Adrenal gland (tissue), 12 donors: Measurements from ENCODE around the gene KCNT2. TPM values are rescaled to one million over a fixed set of nuclear protein-coding genes. Genes with fewer than 3 reads are reported as not detected.
A peak's percentile ranks its signal among the peaks of the same experiment; 100 is the strongest.

ENCODE experiments used
- DNase-seq, 7 donors: peaks; one replicate each; pipeline ENCODE4 v3.0.0-alpha.2; 2019 to 2020
- H3K27ac ChIP-seq, 5 donors: fragments of 200-600 bp; sonication (generic) in 4 of 5; 1 replicate in 3 of 5; 2 replicates in 2 of 5; pipeline versions ENCODE4 v1.5.1 to v1.8.0; 2016 to 2020; ENCODE audit warnings: mild to moderate bottlenecking in 1 of 5
- H3K27me3 ChIP-seq: fragments of 200-600 bp; 2 replicates; pipeline ENCODE4 v1.8.0; 2021
- H3K36me3 ChIP-seq, 2 donors: fragments of 200-600 bp; replicated peaks in 1 of 2; 1 replicate in 1 of 2; 2 replicates in 1 of 2; pipeline versions ENCODE4 v1.5.1 to v1.8.0; 2018 to 2022
- H3K4me1 ChIP-seq, 2 donors: fragments of 200-600 bp; replicated peaks in 1 of 2; 1 replicate in 1 of 2; 2 replicates in 1 of 2; pipeline versions ENCODE4 v1.5.1 to v1.8.0; 2018 to 2021
- H3K4me3 ChIP-seq, 4 donors: fragments of 200-600 bp; sonication (generic) in 3 of 4; one replicate each; pipeline ENCODE4 v1.5.1; 2016 to 2018
- H3K9me3 ChIP-seq, 3 donors: fragments of 200-600 bp; sonication (generic) in 1 of 3; replicated peaks in 1 of 3; 1 replicate in 2 of 3; 2 replicates in 1 of 3; pipeline versions ENCODE4 v1.5.1 to v1.8.0; 2016 to 2021
- CTCF ChIP-seq, 6 experiments: fragments of 450-650 bp in 4 of 6; fragments of 200-600 bp in 2 of 6; sonication (generic) in 1 of 6; IDR thresholded peaks; 1 replicate in 5 of 6; 2 replicates in 1 of 6; pipeline versions ENCODE4 v1.5.1 to v1.8.0; 2016 to 2021; ENCODE audit warnings: antibody characterized with exemption in 6 of 6, mild to moderate bottlenecking in 2 of 6, moderate library complexity in 1 of 6
- POLR2A ChIP-seq, 2 donors: fragments of 450-650 bp; IDR thresholded peaks; one replicate each; pipeline ENCODE4 v1.6.1; 2017; ENCODE audit warnings: antibody characterized with exemption in 2 of 2, mild to moderate bottlenecking in 2 of 2, moderate library complexity in 1 of 2
- WGBS, 4 donors: extraction: QIAGEN DNeasy Blood & Tissue Kit in 2 of 4; methylation state at CpG; one replicate each; pipeline versions ENCODE4 v1.1.5 to v1.1.7; 2013 to 2017; 5-methylcytosine and 5-hydroxymethylcytosine counted together
- intact Hi-C, 2 donors: fragments of 100-400 bp; cut with DNase I; formaldehyde crosslinking; loops; one replicate each; pipeline versions ENCODE4 v1.14.1 to v1.15.0; 2022 to 2023
- polyA plus RNA-seq, 3 donors: library from polyadenylated mRNA; stranded (reverse); fragments of 200-250 nt in 2 of 3; fragments of 350-450 nt in 1 of 3; fragmentation: Illumina TruSeq in 1 of 3; extraction: RNeasy Lipid Tissue Mini Kit (QIAGEN cat#74804) in 1 of 3; gene quantifications; one replicate each; pipeline ENCODE4 v1.2.3, GENCODE V29; 2013 to 2014
- total RNA-seq, 9 donors: library from RNA; depleted of rRNA in 4 of 9; stranded (reverse); fragments of >200 nt in 4 of 9; fragments of 120-200 nt in 1 of 9; fragmentation: NEBNext Ultra II Directional in 1 of 9; extraction: Animal tissue kit (Norgen Biotek cat#: 25700) in 1 of 9; gene quantifications; one replicate each; pipeline versions ENCODE4 v1.1.0 to v1.2.4, GENCODE V29; 2013 to 2023
- donor health status: healthy with polysubstance abuse.
- donor health status: Bipolar disorder and iron deficiency.
- donor health status: DM: yes; HTN: yes; CAD: no.
- donor health status: DM: no; HTN: no; CAD: no.
- donor health status: DM: no; HTN: no; CAD: no.
- donor health status: DM: yes; HTN: yes; CAD: no.

Gene KCNT2
- total and polyA plus RNA-seq, 12 donors: 0.54 to 4.0 (median 1.2) TPM

- TF ChIP-seq CTCF (IDR thresholded peaks at IDR 0.05) (no peak), POLR2A (IDR thresholded peaks at IDR 0.05) (no peak)
- Histone ChIP-seq H3K4me1 (peaks cover 0 to 8% of the 10 kb centered on the region in 2 donors), H3K9me3 (no peaks in the 10 kb centered on the region), H3K27me3 (no peaks in the 10 kb centered on the region), H3K27ac (no peak overlapping the region), H3K4me3 (no peak overlapping the region), H3K36me3 (no peaks in the 10 kb centered on the region)
- intact Hi-C loops: no loop called here
- DNase-seq: no peak
These were observed 197.5 kb downstream of the KCNT2 start for GRCh38 chr1:196410768-196411167.

- H3K9me3 ChIP-seq: no peaks in the 10 kb centered on the region
- no peak overlapping the region for H3K4me3 ChIP-seq
- H3K27ac ChIP-seq: no peak overlapping the region
- intact Hi-C loops: no loop called here
- DNase-seq: no peak
- H3K36me3 ChIP-seq: no peaks in the 10 kb centered on the region
- 76 to 84% (median 83%) methylated on average over 2 of the region's 2 CpGs for WGBS, 4 donors
- peaks cover 0 to 8% of the 10 kb centered on the region in 2 donors for H3K4me1 ChIP-seq
- no peak for TF ChIP-seq CTCF (IDR thresholded peaks at IDR 0.05)
- TF ChIP-seq POLR2A (IDR thresholded peaks at IDR 0.05): no peak
- no peaks in the 10 kb centered on the region for H3K27me3 ChIP-seq
These were observed 198.7 kb downstream of the KCNT2 start for GRCh38 chr1:196409586-196409985.

GRCh38 chr1:196407358-196408051 is 200.7 kb downstream of the KCNT2 start:
- Histone ChIP-seq H3K27ac (peak overlapping the region in 2 of 5 donors; percentile 10 to 15), H3K9me3 (no peaks in the 10 kb centered on the region), H3K4me1 (peaks cover 0 to 8% of the 10 kb centered on the region in 2 donors), H3K27me3 (no peaks in the 10 kb centered on the region), H3K36me3 (no peaks in the 10 kb centered on the region), H3K4me3 (no peak overlapping the region)
- intact Hi-C loops: no loop called here
- 31 to 41% (median 34%) methylated on average over 2 of the region's 2 CpGs for WGBS, 4 donors
- no peak for DNase-seq
- TF ChIP-seq CTCF (IDR thresholded peaks at IDR 0.05): no peak
- no peak for TF ChIP-seq POLR2A (IDR thresholded peaks at IDR 0.05)

GRCh38 chr1:196405839-196406238 is 202.4 kb downstream of the KCNT2 start:
- no peak for DNase-seq
- Histone ChIP-seq H3K27ac (no peak overlapping the region), H3K9me3 (no peaks in the 10 kb centered on the region), H3K36me3 (no peaks in the 10 kb centered on the region), H3K27me3 (no peaks in the 10 kb centered on the region), H3K4me1 (peaks cover 0 to 11% of the 10 kb centered on the region in 2 donors), H3K4me3 (no peak overlapping the region)
- TF ChIP-seq CTCF (IDR thresholded peaks at IDR 0.05): no peak
- no peak for TF ChIP-seq POLR2A (IDR thresholded peaks at IDR 0.05)
- WGBS, 4 donors: 67 to 80% (median 71%) methylated on average over 2 of the region's 2 CpGs
- intact Hi-C loops: no loop called here
